Astrocyte (in vitro differentiated cells and primary cell): ENCODE measurements around the gene B3GNT7.

Experiments
- CTCF ChIP-seq: IDR thresholded peaks from 2 replicates; pipeline ENCODE4 v1.5.1; 2011; ENCODE audit warnings: low read depth, mild to moderate bottlenecking, inconsistent platforms, low read length, moderate library complexity; ENCODE audit not compliant: insufficient read depth
- EZH2 ChIP-seq: IDR thresholded peaks from 2 replicates; pipeline ENCODE4 v1.6.1; 2012; ENCODE audit warnings: mild to moderate bottlenecking, low read length, inconsistent platforms; ENCODE audit not compliant: insufficient read depth

GRCh38 chr2:231361701-231362554, 33.6 kb upstream of the B3GNT7 start:
- TF ChIP-seq CTCF (no peak), EZH2 (no peak)
